Muscle layer of duodenum (tissue), 2 donors: Measurements from ENCODE around the gene ACOXL.

ENCODE experiments used
- H3K27ac ChIP-seq: one replicate; pipeline ENCODE4 v1.7.0; 2013; ENCODE audit warnings: mild to moderate bottlenecking, low read length
- H3K27me3 ChIP-seq: one replicate; pipeline ENCODE4 v1.7.0; 2013; ENCODE audit warnings: low read depth, mild to moderate bottlenecking, control low read depth, low read length
- H3K36me3 ChIP-seq, 2 donors: one replicate each; pipeline ENCODE4 v1.7.0; 2013; ENCODE audit warnings: low read length in 2 of 2, control low read depth in 1 of 2, mild to moderate bottlenecking in 1 of 2; ENCODE audit not compliant: insufficient read depth in 2 of 2, control insufficient read depth in 1 of 2
- H3K4me1 ChIP-seq, 2 donors: one replicate each; pipeline ENCODE4 v1.7.0; 2013; ENCODE audit warnings: low read length in 2 of 2, mild to moderate bottlenecking in 2 of 2, control low read depth in 1 of 2, moderate library complexity in 1 of 2; ENCODE audit not compliant: insufficient read depth in 2 of 2, control insufficient read depth in 1 of 2
- H3K4me3 ChIP-seq, 2 donors: one replicate each; pipeline ENCODE4 v1.7.0; 2013; ENCODE audit warnings: low read length in 2 of 2, low read depth in 1 of 2, mild to moderate bottlenecking in 1 of 2
- H3K9me3 ChIP-seq, 2 donors: one replicate each; pipeline ENCODE4 v1.7.0; 2013; ENCODE audit warnings: low read length in 2 of 2, control low read depth in 1 of 2, mild to moderate bottlenecking in 1 of 2; ENCODE audit not compliant: control insufficient read depth in 1 of 2
- donor health status: healthy.

Gene ACOXL

DNA sequence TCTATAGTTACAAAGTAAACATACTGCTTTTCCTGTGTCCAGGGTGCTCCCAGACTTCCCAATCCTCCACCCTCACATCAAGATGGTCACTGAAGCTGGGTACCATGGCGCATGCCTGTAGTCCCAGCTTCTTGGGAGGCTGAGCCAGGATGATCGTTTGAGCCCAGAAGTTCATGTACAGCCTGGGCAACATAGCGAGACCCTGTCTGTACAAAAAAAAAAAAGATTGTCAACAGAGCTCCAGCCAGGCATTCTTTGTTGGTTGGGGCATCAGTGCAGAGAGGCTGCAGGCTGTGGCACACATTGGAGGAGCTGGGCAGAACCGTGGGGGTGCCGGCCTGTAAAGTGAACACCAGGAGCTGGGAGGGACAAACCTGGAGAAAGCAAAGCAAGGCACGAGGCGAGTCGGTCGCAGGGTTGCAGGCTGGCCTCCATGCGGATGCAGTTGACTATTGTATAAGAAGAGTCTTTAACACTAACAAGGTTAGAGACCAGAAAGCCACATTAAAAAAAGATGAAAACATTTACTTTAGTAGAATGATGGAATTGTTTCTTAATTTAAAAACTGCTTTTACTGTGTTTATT, 51.8 kb downstream of the ACOXL start:
- Histone ChIP-seq H3K9me3 (no peaks in the 10 kb centered on the region), H3K4me1 (no peaks in the 10 kb centered on the region), H3K27ac (no peak overlapping the region), H3K4me3 (no peak overlapping the region), H3K36me3 (no peaks in the 10 kb centered on the region), H3K27me3 (no peaks in the 10 kb centered on the region)

- H3K36me3 ChIP-seq: no peaks in the 10 kb centered on the region
- H3K27ac ChIP-seq: no peak overlapping the region
- H3K9me3 ChIP-seq: no peaks in the 10 kb centered on the region
- no peak overlapping the region for H3K4me3 ChIP-seq
- no peaks in the 10 kb centered on the region for H3K27me3 ChIP-seq
- no peaks in the 10 kb centered on the region for H3K4me1 ChIP-seq
Measured at GRCh38 chr2:110785439-110785838, 53.1 kb downstream of the ACOXL start.

DNA sequence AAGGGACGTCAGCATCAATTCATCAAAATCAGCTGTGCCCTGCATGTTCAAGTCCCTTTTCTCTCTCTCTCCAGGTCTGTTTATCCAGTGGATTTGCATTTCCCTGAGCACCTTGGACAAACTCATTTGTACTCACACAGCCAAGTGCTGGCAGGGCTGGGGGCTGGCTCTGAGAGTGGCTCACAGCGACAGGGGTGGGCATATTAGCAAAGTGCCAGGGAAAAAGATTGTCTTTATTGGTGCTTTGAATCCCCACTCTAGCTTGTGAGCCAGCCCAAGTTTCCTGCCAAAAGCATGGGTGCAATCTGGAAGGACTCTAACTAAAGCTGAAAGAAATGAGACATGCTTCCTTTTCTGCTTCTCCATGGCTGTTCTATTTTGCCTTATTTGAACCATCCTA, 56.6 kb downstream of the ACOXL start:
- Histone ChIP-seq H3K36me3 (no peaks in the 10 kb centered on the region), H3K27me3 (no peaks in the 10 kb centered on the region)

GRCh38 chr2:110789706-110790105, 57.3 kb downstream of the ACOXL start:
- Histone ChIP-seq H3K27ac (no peak overlapping the region), H3K36me3 (no peaks in the 10 kb centered on the region), H3K9me3 (no peaks in the 10 kb centered on the region), H3K4me1 (no peaks in the 10 kb centered on the region), H3K4me3 (no peak overlapping the region), H3K27me3 (no peaks in the 10 kb centered on the region)

More for the DNA sequence above, 56.6 kb downstream of the ACOXL start:
- no peaks in the 10 kb centered on the region for H3K4me1 ChIP-seq
- H3K27ac ChIP-seq: no peak overlapping the region
- no peaks in the 10 kb centered on the region for H3K9me3 ChIP-seq
- no peak overlapping the region for H3K4me3 ChIP-seq

- Histone ChIP-seq H3K4me3 (no peak overlapping the region), H3K27ac (no peak overlapping the region), H3K9me3 (no peaks in the 10 kb centered on the region)
Measured at GRCh38 chr2:110790907-110791306, 58.5 kb downstream of the ACOXL start.

DNA sequence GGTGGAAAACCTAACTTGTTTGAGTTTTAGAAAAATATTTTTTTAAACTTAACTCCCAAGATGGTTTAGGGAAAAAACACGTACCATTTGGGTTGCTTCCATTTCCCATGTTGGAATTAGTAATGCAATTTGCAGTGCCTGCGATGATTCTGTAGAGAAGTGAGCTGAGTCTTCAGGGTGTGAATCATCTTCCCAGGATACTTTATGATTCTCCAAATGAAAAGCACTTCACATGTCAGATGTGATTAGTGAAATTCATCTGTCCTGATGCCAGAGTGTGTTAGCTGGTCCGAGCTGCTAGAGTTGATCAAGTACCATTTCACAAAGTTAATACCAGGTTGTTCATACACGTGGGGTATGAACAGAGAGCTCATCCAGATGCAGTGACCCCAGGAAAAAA, 59.1 kb downstream of the ACOXL start:
- no peaks in the 10 kb centered on the region for H3K9me3 ChIP-seq
- no peaks in the 10 kb centered on the region for H3K36me3 ChIP-seq
- no peaks in the 10 kb centered on the region for H3K4me1 ChIP-seq
- no peaks in the 10 kb centered on the region for H3K27me3 ChIP-seq
- no peak overlapping the region for H3K27ac ChIP-seq
- H3K4me3 ChIP-seq: no peak overlapping the region

More at GRCh38 chr2:110790907-110791306, 58.5 kb downstream of the ACOXL start:
- no peaks in the 10 kb centered on the region for H3K36me3 ChIP-seq
- no peaks in the 10 kb centered on the region for H3K4me1 ChIP-seq
- H3K27me3 ChIP-seq: no peaks in the 10 kb centered on the region

DNA sequence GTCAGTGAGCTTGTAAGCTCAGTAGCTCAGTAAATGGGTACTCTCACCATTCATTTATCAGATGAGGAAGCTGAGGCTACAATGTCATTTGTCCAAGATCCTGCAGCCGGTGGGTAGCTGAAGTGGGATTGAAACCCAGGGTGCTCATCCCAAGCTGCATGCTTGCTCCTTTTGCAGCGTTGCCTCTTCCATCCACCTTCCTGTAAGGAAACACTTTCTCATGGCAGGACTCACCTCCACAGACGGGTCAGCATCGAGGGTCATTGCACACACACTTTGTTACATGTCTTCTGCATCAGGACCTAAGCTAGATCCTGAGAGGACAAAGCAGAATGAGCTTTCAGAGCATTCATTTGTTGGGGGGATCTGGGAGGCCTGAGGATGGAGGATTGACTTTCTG, 60.7 kb downstream of the ACOXL start:
- H3K36me3 ChIP-seq: no peaks in the 10 kb centered on the region
- no peak overlapping the region for H3K27ac ChIP-seq
- H3K9me3 ChIP-seq: no peaks in the 10 kb centered on the region
- no peaks in the 10 kb centered on the region for H3K4me1 ChIP-seq
- no peak overlapping the region for H3K4me3 ChIP-seq
- H3K27me3 ChIP-seq: no peaks in the 10 kb centered on the region

DNA sequence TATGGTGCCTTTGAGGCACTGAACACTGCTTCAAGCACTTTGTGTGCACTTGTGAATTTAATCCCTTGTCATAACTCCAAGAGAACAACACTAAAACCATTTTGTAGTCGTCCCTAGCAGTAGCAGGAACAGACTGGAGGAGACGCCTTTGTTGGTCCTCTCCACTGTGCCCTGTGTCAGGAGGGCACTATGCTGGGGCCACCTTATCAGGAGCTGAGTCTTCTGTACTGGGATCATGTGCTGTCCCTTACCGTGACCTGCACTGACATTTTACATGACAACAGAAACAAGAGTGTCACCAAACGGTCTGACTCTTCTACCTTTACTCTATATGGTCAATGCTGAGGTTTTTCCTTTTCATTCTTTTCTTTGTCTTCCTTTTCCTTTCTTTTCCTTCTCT, 62.0 kb downstream of the ACOXL start:
- Histone ChIP-seq H3K27ac (no peak overlapping the region), H3K4me1 (no peaks in the 10 kb centered on the region), H3K4me3 (no peak overlapping the region), H3K27me3 (no peaks in the 10 kb centered on the region), H3K36me3 (no peaks in the 10 kb centered on the region), H3K9me3 (no peaks in the 10 kb centered on the region)

DNA sequence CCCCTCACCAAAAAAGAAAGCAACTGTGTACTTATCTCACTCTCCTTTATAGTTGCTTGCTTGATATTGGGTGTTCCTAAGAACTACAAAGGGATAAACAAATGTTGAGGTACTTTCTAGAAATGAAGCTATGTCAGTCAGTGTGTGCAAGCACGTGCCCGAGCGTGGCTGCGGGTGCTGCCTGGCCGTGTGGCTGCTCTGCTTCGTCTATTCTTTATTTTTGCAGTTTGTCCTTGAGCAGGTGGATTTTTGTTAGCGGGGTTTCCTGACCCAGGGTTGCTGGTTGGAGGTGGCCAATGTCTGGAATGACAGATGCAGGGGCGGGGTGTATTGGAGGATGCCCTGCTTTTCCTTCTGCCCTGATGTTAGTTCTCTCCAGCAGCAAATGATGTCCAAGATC, 62.6 kb downstream of the ACOXL start:
- no peaks in the 10 kb centered on the region for H3K9me3 ChIP-seq
- no peaks in the 10 kb centered on the region for H3K36me3 ChIP-seq
- H3K4me3 ChIP-seq: no peak overlapping the region
- no peaks in the 10 kb centered on the region for H3K4me1 ChIP-seq
- H3K27me3 ChIP-seq: no peaks in the 10 kb centered on the region
- H3K27ac ChIP-seq: no peak overlapping the region

- no peaks in the 10 kb centered on the region for H3K27me3 ChIP-seq
- H3K36me3 ChIP-seq: no peaks in the 10 kb centered on the region
- H3K9me3 ChIP-seq: no peaks in the 10 kb centered on the region
- H3K27ac ChIP-seq: no peak overlapping the region
- H3K4me3 ChIP-seq: no peak overlapping the region
- no peaks in the 10 kb centered on the region for H3K4me1 ChIP-seq
Measured at GRCh38 chr2:110796716-110797301, 64.4 kb downstream of the ACOXL start.

GRCh38 chr2:110799376-110799775, 67.0 kb downstream of the ACOXL start:
- H3K4me1 ChIP-seq: no peaks in the 10 kb centered on the region
- no peaks in the 10 kb centered on the region for H3K36me3 ChIP-seq
- H3K27ac ChIP-seq: no peak overlapping the region
- H3K9me3 ChIP-seq: peaks cover 0 to 1% of the 10 kb centered on the region in 2 donors
- H3K4me3 ChIP-seq: no peak overlapping the region
- no peaks in the 10 kb centered on the region for H3K27me3 ChIP-seq
